GM18505 (cell line): ENCODE results near the gene ARL6IP4.

Experiments used
- ATAC-seq: cut with Tn5 transposase; IDR thresholded peaks from one replicate; pipeline ENCODE4 v1.9.1; 2021; ENCODE audit not compliant: unreplicated experiment
- POLR2A ChIP-seq: IDR thresholded peaks from 4 replicates; pipeline ENCODE4 v1.6.1; 2011; ENCODE audit warnings: borderline replicate concordance; ENCODE audit not compliant: insufficient read depth, insufficient read length; ENCODE audit errors: extremely low read depth

Gene ARL6IP4

DNA sequence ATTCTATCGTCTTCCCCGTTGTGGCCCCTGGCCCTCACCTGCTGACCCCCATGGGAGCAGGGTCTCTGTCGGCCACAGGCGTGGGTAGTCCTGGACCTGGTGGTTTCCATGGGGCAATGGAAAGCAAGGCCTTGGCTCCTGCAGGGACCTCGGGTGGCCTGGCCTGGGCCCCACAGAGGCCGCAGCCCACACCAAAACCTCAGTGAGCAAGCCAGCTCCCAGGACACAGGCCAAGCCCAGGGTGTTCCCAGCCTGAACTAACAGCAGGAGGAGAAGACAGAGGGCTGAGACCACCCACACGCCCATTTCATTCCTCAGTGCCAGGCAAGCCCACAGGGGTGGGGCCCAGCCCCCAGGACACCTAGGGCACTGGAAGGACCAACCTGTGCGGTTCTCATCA is 31.1 kb upstream of the ARL6IP4 start:
- no peak for ATAC-seq
- no peak for TF ChIP-seq POLR2A

DNA sequence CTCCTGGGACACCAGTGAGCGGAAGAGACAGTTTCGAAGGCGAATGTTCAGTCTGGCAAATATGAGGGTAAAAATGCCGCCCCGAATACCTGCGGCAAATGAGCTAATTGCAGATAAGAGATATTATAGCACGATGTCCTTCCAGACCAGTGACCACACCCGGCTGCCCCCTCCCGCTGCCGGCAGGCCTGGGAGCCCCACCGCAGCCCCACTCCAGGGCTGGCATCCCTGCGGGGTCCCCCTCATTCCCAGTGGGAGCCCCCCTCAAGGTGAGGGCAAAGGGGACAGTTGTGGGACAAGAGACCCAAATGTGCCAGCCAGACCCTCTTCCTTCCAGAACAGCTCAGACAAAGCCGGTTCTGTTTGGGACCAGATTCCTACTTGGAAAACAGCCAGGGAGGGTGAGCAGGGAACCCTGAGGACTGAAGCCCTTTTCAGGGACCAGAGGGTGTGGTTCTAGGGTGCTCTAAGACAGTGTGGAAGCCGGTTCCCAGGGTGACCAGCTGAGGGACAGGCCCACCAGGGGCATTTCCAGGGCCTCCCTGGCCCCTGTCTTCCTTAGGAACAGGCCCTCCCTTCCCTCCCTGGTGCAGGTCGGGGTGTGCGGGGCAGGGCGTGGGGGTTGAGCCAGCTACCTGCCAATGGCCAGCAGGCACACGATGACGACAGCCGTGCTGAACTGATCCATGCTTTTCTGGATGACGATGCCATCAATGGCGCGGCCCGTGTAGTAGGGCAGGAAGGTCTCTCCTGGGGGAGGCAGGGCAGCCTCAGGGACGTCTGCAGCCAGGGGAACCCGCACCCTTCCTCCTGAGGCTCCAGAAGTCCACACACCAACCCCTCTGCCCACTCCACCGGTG is 30.4 kb upstream of the ARL6IP4 start:
- no peak for ATAC-seq
- no peak for TF ChIP-seq POLR2A

DNA sequence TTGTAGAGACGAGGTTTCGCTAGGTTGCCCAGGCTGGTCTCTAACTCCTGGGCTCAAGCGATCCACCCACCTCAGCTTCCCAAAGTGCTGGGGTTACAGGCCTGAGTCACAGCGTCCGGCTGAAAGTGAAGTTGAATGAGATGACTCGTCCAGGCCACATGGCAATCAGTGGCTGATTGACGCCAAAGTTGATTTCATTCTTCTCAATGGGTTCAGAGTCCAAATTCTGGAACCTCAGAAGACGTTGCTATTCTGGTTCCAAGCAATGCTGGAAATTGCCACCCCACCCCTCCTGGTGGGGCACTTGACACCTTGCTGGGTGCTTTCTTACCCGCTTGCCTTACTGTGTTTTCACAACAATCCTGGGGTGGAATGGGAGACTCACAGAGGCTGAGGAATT is 29.1 kb upstream of the ARL6IP4 start:
- TF ChIP-seq POLR2A: no peak
- ATAC-seq: no peak

DNA sequence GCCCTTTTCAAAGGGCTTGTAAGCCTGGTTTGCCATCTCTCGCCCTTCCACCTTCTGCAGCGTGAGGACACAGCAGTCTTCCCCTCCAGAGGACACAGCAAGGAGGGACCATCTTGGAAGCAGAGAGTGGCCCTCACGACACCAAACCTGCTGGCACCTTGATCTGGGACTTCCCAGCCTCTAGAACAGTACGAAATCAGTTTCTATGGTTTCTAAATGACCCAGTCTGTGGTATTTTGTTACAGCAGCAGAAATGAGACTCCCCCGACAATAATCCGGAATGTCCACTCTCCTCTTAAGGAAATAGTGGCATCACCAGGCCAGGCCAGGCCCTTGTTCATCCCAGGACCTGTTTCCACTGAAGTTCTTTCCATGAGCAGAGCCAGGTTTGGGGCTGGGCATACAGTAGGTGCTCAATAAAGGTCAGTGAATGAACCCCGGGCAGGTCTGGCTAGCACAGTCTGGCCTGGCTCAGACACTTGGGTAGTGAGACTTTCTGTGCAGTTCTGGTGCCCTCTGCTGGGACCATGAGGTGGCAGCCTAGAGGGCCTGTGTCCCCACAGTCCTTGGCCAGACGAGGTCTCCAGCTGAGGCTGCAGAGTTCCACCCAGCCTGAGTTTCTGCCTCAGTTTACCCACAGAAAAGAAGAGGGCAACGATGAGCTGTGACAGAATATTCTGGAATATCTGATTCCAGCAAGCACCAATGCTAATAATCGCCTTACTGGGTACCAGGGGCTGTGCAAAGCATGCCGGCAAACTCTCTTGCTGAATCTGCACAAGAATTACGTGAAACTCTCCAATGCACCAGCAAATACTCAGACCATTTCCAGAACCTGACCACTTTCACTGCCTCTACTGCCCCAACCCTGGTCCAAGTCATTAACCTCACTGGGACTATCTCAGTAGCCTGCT is 28.2 kb upstream of the ARL6IP4 start:
- no peak for TF ChIP-seq POLR2A
- peak; percentile 60 for ATAC-seq

DNA sequence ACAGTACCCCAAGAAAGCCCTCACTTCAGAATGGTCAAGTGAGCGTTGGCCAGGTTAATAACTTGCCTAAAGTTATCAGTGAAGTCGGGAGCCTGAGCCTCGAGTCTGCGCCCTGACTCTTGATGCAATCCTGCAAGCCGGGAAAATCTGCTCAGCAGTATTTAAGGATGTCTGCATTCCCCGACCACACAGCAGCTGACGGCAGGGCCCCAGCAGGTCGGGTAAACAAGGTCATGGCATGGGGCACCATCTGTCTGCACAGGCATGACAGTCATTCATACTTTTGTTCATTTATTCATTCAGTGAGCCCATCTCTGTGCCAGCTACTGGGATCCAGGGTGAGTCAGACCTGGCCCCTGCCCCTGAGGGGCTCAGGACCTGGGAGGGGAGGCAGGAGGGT is 25.3 kb upstream of the ARL6IP4 start:
- ATAC-seq: no peak
- TF ChIP-seq POLR2A: no peak

DNA sequence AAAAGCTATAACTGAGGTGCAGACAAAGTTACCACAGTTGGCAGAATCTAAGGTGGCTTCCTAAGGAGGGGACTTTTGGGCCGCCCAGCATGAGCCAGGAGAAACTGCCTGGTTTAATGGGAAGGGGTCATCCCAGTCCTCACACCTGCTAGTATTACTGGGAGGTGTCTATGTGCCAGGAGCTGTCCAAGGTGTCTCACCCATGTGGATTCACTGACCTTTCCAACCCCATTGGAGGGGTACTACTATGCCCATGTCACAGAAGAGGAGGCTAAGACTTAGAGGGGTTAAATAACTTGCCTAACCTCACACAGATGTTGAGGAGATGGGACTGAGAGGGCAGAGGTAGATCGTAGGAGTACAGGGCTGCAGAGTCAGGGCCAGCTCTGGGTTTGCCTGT is 24.4 kb upstream of the ARL6IP4 start:
- no peak for ATAC-seq
- no peak for TF ChIP-seq POLR2A

DNA sequence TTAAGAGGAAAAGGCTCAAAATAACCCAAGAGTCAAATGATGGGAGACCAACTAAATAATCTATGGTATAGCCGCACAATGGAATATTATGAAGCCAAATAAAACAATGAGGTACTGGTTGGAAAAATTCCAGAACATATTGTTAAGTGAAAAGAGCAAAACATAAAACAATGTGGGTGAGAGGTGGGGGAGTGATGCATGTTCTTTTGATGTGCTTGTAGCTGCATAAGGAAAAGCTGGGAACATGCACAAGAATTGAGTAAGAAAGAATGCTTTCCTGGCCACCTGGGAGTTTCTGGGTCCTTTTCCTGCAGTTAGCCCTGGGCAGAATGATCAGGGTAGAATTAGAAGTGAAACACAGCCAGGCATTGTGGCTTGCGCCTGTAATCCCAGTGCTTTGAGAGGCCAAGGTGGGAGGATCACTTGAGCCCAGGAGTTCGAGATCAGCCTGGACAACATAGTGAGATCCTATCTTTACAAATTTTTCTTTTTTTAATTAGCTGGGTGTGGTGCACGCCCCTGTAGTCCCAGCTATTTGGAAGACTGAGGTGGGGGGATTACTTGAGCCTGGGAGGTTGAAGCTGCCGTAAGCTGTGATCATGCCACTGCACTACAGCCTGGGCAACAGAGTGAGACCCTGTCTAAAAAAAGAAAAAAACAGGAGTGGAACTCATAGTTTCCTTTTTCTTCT is 22.1 kb upstream of the ARL6IP4 start:
- ATAC-seq: no peak
- no peak for TF ChIP-seq POLR2A

DNA sequence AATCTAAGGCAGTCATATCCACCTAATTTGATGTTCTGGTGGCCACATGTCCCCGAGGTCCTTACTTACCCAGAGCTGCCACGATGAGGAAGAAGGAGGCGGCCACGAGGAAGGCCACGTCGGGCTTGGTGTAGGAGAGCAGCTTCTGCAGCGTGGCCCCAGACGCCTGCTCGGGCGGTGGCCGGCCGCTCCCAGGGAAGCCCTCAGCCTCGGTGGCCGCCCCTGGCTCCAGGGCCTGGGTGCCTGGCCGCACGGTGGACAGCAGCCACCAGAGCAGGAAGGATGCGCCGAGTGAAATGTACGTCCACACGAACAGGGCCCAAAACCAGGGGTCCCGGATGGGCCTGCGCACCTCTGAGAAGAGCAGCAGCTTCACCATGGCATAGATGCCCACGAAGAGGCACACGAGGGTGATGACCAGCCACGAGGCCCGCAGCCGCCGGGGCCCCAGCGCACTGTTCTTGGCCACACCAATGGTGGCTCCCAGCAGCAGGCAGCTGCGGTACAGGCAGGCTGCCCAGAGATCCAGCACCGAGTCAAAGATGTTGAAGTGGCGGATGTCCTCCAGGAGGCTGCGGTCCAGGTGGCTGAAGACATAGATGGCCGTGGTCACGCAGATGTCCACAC is 20.8 kb upstream of the ARL6IP4 start:
- TF ChIP-seq POLR2A: no peak
- ATAC-seq: no peak

DNA sequence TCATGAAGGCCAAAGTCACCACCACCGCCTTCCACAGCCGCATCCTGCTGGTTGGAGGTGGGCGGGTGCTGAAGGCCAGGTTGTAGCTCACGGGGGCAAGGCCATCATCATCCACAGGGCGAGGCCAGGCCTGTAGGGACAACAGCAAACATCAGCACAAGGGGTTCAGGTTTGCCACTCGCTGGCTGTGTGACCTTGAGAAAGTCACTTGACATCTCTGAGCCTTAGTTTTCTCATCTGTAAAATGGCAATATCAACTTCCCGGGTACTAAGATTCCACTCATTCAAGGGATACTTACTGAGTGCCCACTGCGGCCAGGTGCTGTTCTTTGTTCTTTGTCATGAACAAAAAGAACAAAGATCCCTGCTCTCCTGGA is 20.3 kb upstream of the ARL6IP4 start:
- TF ChIP-seq POLR2A: no peak
- ATAC-seq: no peak

DNA sequence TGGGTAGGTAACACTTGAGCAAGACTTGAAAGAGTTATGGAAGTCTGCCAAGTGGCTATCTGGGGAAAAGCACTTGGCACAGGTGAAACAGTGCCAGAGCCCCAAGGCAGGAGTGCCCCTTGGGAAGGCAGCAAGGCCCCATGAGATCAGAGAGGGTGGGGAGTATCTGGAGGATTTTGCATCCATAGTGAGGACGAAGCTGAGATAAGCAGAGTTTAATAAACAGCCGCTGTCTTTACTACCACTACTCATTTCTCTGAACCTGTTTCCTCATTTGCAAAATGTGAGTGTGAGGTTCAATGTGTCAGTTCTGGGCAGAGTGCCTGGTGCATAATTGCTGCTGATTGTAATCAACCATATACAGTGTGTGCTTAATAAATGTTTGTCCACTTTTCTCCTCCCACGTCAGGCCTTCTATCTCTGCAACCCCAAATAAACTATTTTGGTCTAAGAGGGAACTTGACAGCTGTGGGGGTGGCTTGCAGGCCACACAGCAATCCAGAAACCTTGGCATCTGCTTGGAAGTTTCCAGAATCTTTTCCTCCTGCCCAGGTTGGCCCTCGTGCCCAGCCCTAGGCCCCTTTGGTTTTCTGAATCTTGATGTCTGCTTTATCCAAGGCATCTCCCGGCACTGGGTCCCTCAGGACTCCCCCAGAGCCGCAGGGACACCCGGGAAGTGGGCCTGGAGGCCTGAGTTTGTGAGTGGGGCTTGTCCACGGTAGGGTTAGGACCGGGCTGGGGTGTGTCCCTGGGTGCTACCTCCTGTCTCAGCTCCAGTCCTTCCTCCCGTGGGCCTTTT is 18.8 kb upstream of the ARL6IP4 start:
- no peak for ATAC-seq
- TF ChIP-seq POLR2A: no peak

DNA sequence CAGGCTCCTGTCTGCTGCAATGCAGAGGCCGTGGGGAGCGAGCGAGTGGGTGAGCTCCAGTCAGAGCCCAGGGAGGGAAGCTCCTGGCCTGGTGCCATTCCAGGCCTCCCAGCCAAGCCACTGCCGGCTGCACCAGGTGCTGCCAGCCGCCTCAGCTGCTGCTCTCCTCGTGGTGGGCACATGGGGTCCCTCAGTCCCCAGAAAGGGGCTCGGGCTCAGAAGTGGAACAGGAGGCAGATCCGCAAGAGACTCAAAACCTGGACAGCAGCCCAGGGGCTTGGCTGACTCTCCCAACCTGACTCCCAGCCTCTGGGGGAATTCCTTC is 16.6 kb upstream of the ARL6IP4 start:
- TF ChIP-seq POLR2A: no peak

More for the DNA sequence above, 16.6 kb upstream of the ARL6IP4 start:
- ATAC-seq: no peak
